ENCODE results near the gene LRCOL1.
"Not testable (repeated sequence)": the region's sequence is repeated elsewhere in the genome, so short reads cannot be mapped to it uniquely, and the experiment has no call there.

The LRCOL1 gene

DNA sequence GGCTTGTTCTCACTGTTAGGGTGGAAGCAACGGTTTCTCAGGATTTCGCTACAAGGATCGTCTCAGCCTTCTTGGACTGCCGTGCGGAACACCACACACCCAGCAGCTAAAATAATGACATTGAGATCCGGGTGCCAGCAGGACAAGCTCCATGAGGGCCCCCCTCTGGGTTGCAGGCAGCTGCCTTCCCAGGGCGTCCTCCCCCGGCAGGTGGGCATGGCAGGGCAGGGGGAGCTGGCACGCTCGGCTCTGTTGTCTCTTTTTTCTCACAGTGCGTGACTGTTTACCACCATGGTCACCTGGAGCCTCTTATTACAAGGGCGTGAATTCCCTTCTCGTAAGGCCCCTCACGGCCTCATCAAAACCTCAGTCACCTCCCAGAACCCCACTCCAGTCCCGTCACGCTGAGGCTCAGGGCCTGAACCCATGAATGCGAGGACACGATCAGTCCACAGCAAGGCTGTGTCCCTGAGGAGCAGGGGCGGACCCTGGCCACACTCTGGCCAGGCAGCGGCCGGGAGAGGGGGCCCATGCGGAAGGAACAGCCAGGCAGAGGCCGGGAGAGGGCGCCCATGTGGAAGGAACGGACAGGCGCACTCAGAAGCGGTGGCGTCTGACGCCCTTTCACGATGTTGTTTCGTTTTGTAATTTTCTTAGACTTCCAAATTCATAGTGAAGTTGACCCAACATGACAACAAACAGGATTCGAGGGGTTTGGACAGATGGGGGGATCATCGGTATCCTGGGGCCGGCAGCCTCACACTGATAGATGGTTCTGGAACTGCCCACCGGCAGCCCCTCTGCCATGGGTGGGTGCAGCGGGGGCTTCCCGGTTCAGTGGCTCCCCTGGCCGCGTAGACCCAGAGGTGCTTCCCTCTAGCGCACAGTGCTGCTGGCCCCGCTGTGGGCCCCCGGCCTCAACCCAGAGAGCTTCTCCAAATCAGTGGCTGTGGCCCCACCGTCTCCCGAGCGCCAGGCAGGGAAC is 10.0 kb downstream of the LRCOL1 start:
- peak; percentile 64 for DNase-seq

DNA sequence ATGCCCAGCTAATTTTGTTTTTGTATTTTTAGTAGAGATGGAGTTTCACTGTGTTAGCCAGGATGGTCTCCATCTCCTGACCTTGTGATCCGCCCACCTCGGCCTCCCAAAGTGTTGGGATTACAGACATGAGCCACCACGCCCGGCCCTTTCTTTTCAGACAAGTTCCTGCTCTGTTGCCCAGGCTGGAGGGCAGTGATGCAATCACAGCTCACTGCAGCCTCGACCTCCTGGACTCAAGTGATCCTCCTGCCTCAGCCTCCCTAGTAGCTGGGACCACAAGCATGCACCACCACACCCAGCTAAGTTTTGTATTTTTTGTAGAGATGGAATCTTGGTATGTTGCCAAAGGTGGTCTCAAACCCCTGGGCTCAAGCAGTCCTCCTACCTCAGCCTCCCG is 10.9 kb downstream of the LRCOL1 start:
- not testable (repeated sequence) for DNase-seq

DNA sequence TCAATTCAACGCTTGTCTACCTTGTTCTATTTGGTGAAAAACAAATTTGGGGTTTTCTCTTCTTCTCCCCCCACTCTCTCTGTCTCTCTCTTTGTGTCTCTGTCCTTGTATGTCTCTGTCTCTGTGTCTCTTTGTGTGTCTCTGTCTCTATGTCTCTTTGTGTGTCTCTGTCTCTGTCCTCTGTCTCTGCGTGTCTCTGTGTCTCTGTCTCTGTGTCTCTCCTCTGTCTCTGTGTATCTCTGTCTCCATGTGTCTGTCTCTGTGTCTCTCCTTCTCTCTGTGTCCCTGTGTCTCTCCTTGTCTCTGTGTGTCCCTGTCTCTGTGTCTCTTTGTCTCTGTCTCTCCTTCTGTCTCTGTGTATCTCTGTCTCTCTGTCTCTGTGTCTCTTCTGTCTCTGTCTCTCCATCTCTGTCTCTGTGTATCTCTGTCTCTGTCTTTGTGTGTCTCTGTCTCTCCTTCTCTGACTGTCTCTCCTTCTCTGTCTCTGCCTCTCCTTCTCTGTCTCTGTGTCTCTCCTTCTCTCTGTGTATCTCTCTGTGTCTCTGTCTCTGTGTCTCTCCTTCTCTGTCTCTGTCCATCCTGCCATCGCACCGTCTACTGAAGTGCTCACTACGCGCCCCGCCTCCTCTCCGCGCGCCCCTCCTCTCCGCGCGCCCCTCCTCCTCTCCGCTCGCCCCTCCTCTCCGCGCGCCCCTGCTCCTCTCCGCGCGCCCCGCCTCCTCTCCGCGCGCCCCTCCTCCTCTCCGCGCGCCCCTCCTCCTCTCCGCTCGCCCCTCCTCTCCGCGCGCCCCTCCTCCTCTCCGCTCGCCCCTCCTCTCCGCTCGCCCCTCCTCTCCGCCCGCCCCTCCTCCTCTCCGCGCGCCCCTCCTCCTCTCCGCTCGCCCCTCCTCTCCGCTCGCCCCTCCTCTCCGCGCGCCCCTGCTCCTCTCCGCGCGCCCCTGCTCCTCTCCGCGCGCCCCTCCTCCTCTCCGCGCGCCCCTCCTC is 12.8 kb downstream of the LRCOL1 start:
- peak; percentile 61 for DNase-seq

DNA sequence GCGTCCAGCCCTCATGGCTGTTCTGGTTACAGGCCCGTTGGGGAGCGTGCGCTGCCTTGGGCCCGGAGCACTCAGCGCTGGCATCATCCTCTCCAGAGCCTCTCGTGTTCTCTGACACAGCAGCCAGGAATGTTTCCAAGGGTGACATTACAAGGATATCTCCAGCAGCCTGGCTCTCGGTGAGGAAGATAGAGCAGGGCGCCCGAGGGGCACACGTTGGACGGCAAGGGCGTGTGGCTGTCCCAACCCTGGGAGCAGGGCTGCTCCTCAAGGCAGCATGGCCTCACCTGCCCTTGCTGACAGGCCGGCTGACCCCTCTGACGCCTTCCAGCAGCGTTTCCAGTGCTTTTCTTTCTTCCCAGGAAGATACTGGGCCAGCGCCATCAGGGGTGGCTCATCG is 14.4 kb downstream of the LRCOL1 start:
- DNase-seq = peak; percentile 45

DNA sequence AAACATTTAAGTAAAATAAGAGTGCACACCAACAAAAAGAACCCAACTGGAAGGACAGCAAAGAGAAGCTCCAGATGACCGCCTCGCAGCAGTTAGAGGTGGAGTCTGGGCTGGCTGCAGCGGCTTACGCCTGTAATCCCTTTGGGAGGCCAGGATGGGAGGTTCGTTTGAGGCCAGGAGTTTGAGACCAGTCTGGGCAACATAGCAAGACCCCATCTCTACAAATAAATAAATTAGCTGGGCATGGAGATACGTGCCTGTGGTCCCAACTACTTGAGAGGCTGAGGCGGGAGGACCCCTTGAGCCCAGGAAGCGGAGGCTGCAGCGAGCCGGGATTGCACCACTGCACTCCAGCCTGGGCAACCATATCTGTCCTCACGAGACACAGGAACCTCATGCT is 15.2 kb downstream of the LRCOL1 start:
- DNase-seq = no peak

DNA sequence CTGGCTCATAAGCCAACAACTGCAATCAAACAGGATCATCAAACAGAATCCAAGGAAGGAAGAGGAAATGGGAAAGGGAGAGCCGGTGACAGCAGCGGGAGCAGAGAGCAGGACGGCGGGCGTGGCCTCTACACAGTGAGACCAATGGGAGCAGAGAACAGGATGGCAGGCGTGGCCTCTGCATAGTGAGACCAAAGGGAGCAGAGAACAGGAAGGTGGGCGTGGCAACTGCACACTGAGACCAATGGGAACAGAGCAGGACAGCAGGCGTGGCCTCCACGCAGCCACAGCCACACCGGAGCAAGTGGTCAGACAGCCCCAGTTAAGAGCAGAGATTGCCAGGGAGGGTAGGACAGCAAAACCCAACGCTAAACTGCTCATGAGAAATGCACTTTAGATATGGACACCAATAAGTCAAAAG is 16.4 kb downstream of the LRCOL1 start:
- DNase-seq = peak; percentile 87

DNA sequence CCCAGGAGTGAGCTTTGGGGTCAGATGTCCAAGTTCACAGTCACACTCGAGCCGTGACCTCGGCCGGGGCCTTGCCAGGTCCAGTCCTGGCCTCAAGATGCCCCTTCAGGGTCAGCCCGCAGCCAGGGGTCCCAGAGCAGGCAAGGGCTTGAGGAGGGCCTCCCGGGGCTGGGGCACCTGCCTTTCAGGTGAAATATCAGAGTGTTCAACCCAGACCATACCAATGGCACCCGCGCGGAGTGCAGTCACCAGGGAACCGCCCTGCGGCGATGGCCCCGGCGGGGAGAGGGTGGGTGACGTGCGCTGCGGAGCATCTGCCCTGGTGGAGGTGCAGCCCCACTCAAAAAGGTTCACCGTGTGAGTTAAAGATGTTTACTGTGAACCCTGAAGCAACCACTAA is 16.9 kb downstream of the LRCOL1 start:
- no peak for DNase-seq

DNA sequence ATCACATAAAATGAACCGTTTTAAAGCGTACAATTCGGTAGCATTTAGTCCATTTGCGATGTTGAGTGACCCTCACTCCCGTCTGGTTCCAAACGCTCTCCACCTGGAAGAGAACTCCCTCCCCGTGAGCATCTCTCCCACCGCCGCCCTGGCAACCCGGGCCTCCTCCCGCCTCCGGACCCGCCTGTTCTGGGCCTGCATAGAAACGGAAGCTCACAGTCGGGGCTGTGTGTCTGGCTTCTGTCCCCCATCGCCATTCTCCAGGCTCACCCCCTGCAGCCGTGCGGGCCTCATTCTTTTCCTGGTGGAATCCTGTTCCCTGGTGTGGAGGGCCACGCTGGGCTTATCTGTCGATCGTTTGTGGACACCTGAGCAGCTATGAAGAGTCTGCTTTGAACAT is 17.3 kb downstream of the LRCOL1 start:
- no peak for DNase-seq

DNA sequence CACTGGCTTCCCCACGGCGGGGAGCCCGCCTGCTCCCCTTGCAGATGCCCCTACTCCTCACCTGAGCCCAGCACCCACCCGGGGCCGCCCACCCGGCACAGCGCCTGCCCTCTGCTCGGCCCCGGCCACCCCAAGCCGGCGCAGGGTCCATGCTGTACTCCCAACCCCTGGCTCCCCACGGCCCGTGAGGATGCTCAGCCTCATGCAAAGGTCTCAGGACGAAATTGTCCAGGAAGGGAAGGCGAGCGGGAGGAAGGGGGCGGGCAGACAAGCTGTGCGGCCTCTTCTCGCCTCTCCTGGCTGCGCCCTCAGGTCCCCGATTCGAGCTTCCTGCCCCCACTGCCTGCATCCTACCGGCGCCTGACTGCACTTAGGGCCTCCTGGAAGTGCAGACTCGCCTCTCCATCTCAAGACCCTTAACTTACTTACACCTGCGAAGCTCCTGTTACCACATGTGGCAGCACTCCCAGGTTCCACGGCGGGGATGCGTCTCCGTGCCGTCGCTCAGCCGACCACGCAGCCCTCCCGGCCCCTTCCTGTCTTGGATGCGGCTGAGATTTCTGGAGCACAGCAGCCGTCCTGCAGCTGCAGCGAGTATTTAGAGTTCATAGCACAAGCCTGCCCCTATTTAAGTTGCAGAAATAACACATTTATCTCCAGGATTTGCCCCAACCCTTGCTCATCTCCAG is 18.0 kb downstream of the LRCOL1 start:
- no peak for DNase-seq

DNA sequence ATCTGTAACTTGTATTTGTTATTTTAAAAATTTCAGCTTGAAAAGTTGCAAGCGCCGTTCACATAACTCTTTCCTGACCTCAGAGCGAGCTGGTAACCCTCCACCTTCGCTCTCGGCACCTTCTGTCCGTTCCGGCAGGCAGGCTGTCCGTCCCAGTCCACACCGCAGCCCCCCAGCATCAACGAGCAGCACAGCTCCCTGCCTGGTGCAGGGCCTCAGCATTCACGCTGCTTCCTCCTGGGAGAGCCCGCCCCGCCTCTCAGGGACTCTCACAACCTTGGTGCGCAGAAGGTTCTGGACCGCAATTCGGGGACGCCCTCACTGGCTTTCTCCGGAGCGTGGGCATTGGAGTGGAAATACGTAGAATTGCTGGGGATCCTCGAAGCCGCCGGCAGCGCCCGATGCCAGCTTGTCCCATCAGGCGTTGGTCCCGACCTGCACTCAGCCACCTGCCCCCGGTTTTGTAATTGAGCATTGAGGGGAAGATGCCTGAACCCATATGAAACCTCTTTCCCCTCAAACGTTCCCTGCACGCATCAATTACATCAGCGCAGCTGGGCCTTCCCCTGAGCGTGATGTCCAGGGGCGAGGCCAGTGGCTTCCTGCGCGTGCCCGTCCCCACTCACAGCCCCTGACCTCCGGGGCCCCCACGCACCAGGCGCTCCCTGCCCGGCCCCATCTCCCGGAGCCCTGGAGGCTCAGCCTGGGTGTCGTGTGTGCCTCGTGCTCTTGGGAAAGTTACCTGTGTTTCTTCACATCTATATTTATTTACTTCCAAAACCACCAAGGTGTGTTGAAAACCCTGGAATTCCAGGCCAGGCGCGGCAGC is 19.1 kb downstream of the LRCOL1 start:
- DNase-seq = no peak

DNA sequence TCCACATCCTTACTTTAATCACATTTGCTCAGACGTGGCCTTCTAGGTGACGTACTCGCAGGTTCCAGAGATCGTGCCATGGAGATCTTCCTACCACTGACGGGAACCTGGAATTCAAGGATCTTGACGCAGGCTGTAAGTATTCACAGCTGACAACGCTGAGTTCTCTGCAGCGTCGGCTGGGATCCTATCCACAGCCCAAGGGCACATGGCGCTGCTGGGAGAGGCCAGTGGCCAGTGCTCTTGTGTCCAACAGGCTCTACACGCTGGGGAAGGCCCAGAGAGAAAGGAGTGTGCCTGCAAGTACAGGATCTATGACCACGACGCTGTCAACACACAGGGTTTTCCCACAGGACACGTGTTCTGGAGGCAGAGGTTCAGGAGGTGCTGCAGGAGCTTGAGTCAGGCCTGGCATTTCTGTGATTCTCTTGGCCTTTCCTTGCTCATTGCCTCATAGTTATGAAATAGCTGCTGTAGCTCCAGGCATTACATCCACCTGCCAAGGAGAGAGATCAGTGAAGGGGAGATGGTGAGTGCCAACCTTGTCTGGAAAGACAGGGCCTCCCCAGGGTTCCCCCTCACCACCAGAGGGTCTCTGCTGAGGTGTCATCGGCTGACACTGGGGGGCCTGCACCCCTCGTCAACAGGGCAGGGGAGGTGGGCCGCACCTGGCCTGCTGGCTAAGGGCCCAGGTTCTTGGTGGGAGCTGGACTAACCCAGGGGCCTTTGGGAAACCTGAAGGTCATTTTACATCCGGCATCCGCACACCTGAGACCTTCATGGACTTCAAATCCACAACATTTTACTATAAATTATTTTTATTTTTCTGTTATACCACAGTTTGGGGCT is 21.3 kb downstream of the LRCOL1 start:
- no peak for DNase-seq

DNA sequence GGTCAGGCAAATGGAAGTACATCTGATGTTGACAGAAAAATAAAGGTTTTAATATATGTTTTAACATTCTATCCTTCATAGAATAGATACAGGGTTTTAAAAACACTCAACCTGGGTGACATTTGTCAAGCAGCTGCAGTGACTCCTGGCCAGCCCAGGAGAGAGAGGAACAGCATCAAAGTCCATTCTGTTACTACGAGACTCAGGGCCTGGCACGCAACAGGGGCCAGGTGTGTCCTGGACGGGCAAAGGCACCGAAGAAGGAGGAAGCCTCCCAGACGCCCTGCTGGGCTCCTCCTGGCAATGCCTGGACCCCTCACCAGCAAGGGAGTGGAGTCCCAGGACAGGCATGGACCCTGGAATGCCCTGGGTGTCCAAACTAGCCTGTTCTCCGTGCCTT is 22.1 kb downstream of the LRCOL1 start:
- DNase-seq = no peak

DNA sequence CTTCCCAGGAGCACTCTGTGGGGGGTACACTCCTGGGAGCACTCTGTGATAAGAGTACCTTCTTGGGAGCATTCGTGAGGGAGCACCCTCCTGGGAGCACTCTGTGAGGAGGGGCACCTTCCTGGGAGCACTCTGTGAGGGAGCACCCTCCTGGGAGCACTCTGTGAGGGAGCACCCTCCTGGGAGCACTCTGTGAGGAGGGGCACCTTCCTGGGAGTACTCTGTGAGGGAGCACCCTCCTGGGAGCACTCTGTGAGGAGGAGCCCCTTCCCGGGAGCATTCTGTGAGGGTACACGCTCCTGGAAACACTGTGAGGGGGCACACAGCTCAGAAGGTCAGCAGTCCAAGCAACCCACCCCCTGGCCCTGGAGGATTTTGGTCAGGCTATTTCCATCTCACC is 22.6 kb downstream of the LRCOL1 start:
- no peak for DNase-seq

DNA sequence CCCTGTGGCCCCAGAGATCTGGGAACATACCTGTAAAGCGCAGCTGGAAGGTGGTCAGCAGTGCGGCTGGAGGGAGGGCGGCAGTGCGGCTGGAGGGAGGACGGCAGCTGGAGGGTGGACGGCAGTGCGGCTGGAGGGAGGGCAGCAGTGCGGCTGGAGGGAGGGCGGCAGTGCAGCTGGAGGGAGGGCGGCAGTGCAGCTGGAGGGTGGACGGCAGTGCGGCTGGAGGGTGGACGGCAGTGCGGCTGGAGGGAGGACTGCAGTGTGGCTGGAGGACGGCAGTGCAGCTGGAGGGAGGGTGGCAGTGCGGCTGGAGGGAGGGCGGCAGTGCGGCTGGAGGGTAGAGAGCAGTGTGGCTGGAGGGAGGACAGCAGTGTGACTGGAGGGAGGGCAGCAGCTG is 23.5 kb downstream of the LRCOL1 start:
- no peak for DNase-seq

DNA sequence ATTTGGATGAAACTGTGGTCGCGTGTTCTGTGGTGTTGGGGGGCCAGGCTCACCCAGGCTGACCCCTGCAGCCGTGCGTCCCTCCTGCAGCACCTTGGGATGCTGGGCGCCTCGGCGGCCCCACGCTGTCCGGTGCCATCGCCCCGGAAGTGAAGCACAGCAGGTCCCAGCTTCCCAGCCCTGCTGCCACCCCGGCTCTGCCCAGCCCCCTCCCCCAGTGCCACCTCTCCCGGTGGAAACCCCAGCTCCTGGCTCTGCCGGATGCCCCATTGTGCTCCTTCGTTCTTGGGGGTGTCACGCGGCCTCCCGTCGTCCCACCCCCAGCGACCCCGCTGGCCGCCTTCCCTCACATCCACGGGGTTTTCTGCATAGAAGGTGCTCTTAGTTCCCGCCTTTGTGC is 25.2 kb downstream of the LRCOL1 start:
- no peak for DNase-seq

DNA sequence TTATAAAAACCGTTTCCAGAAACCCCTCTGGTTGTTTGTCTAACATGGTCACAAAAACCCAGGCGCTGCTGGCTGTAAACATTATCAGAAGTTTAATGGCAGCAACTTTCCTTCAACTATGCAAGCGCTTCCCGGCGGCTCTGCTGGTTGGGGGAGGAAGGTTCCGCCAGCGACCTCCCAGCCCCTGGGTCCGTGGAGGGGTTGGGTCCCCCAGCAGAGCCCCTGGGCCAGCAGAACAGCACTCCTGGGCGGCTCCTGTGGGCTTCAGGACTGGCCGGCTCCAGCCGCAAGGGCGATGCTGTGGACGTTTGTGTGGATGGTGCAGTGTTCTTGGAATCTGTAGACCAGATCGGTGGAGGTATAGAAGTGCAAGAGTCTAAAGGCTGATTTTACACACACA is 26.0 kb downstream of the LRCOL1 start:
- no peak for DNase-seq

DNA sequence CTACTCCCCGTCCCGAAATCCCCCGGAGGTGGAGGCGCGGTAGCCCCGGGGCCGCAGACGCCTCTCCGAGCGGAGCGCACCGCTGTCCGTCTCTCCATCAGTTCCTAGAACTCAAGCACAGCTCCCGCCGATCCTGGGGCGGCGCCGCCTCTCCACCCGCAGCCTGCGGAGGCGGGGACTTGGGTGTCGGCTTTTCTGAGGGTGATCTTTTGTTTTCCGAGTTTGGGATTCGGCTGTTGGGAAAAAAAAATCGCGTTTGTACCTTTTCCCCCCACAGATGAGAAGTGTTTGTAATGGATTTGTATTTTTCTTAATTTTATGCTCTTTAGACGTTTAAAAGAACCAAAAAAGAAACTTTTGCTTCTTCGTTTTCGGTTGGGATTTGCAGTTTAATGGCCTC is 26.6 kb downstream of the LRCOL1 start:
- DNase-seq = no peak

DNA sequence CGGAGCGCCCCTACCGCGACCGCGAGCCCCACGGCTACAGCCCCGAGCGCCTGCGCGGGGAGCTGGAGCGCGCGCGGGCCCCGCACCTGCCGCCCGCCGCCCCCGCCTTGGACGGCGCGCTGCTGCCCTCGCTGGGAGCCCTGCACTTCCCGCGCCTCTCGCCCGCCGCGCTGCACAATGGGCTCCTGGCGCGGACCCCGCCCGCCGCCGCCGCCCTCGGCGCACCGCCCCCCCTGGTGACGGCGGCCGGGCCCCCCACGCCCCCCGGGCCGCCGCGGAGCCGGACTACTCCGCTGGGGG is 27.0 kb downstream of the LRCOL1 start:
- DNase-seq = no peak

DNA sequence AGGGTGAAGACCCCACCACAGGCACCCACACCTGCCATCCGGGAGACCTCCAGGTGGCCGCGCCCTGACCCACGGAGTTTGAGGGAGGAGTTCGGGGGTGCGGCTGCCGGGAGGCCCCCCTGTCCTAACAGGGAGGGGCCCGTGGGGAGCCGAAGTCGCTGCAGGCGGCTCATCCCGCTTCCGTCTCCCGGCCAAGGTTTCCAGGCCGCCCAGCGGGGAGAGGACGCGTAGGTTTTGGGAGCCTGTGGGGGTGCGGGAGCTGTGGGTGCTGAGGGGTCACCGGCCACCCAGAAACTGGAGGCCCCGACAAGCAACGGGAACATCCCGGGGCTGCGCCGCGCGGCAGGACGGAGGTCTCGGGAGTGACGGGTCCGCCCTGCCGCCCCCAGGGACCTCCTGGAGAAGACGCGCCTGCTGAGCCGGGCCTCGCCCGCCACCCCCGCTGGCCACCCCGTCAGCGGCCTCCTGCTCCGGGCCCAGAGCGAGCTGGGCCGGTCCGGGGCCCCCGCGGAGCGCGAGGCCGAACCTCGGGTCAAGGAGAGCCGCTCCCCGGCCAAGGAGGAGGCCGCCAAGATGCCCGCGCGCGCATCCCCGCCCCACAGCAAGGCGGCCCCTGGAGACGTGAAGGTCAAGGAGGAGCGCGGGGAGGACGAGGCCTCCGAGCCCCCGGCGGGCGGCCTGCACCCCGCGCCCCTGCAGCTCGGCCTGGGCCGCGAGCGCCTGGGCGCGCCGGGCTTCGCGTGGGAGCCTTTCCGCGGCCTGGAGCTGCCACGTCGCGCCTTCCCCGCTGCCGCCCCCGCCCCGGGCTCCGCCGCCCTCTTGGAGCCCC is 27.6 kb downstream of the LRCOL1 start:
- no peak for DNase-seq

DNA sequence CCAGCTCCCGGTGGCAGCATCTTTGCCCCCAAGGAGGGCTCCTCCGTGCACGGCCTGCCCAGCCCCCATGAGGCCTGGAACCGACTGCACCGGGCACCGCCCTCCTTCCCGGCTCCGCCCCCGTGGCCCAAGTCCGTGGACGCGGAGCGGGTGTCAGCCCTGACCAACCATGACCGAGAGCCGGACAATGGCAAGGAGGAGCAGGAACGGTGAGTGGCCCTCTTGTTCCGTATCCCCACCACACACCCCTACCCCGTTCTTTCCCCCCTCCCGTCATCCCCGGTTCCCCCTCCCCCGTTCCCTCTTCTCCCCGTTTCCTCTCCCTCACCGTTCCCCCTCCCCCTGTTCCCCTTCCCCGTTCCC is 28.3 kb downstream of the LRCOL1 start:
- no peak for DNase-seq
